AG09309 (cell line): Measurements from ENCODE around the gene NBEAL2.
A peak's percentile ranks its signal among the peaks of the same experiment; 100 is the strongest.

Experiments
- DNase-seq: peaks from one replicate; pipeline ENCODE4 v3.0.0-alpha.2; 2010; ENCODE audit warnings: low read depth
- H3K4me3 ChIP-seq: 2 replicates; pipeline ENCODE4 v1.5.1; 2011; ENCODE audit warnings: mild to moderate bottlenecking, low read depth, low read length, moderate library complexity; ENCODE audit not compliant: control insufficient read depth
- CTCF ChIP-seq: IDR thresholded peaks from 2 replicates; pipeline ENCODE4 v1.5.1; 2011; ENCODE audit warnings: mild to moderate bottlenecking, low read depth, low read length, inconsistent platforms; ENCODE audit not compliant: insufficient read depth, control insufficient read depth; ENCODE audit errors: missing control alignments

NBEAL2 gene

GRCh38 chr3:46932455-46933225, 46.8 kb upstream of the NBEAL2 start:
- no peak for TF ChIP-seq CTCF
- H3K4me3 ChIP-seq: no peak overlapping the region
- DNase-seq: no peak

- H3K4me3 ChIP-seq: no peak overlapping the region
- TF ChIP-seq CTCF: no peak
- DNase-seq: no peak
These were observed 46.2 kb upstream of the NBEAL2 start for GRCh38 chr3:46933261-46933660.

- no peak for TF ChIP-seq CTCF
- DNase-seq: no peak
- H3K4me3 ChIP-seq: no peak overlapping the region
These were observed 45.4 kb upstream of the NBEAL2 start for GRCh38 chr3:46934072-46934471.

GRCh38 chr3:46934498-46935167, 44.8 kb upstream of the NBEAL2 start:
- TF ChIP-seq CTCF: no peak
- H3K4me3 ChIP-seq: no peak overlapping the region
- DNase-seq: no peak

- no peak overlapping the region for H3K4me3 ChIP-seq
- peak; percentile 88 for TF ChIP-seq CTCF
- DNase-seq: peak; percentile 90
These were observed 44.2 kb upstream of the NBEAL2 start for GRCh38 chr3:46935168-46935858.

GRCh38 chr3:46935989-46936558, 43.4 kb upstream of the NBEAL2 start:
- no peak for DNase-seq
- no peak overlapping the region for H3K4me3 ChIP-seq

More at GRCh38 chr3:46935989-46936558, 43.4 kb upstream of the NBEAL2 start:
- no peak for TF ChIP-seq CTCF
